Peyer's patch (tissue), 4 donors: Measurements from ENCODE around the gene AMPD3. TPM values are rescaled to one million over a fixed set of nuclear protein-coding genes. Genes with fewer than 3 reads are reported as not detected.
"Not testable (repeated sequence)": the region's sequence is repeated elsewhere in the genome, so short reads cannot be mapped to it uniquely, and the experiment has no call there.

ENCODE experiments used
- DNase-seq, 3 donors: peaks; one replicate each; pipeline ENCODE4 v3.0.0-alpha.2; 2017 to 2019
- H3K27ac ChIP-seq, 4 donors: fragments of 200-600 bp; sonication (generic); one replicate each; pipeline ENCODE4 v1.5.1; 2016 to 2019
- H3K27me3 ChIP-seq, 2 donors: fragments of 200-600 bp; sonication (generic); one replicate each; pipeline ENCODE4 v1.5.1; 2019
- H3K36me3 ChIP-seq, 3 donors: fragments of 200-600 bp; sonication (generic); one replicate each; pipeline ENCODE4 v1.5.1; 2016 to 2019
- H3K4me1 ChIP-seq, 4 donors: fragments of 200-600 bp; sonication (generic); one replicate each; pipeline ENCODE4 v1.5.1; 2016 to 2019
- H3K4me3 ChIP-seq, 4 donors: fragments of 200-600 bp; sonication (generic); 1 replicate in 3 of 4; 2 replicates in 1 of 4; pipeline ENCODE4 v1.5.1; 2016 to 2019; ENCODE audit warnings: mild to moderate bottlenecking in 1 of 4
- H3K9me3 ChIP-seq, 4 donors: fragments of 200-600 bp; sonication (generic); one replicate each; pipeline ENCODE4 v1.5.1; 2016 to 2019; ENCODE audit warnings: mild to moderate bottlenecking in 1 of 4
- CTCF ChIP-seq, 6 experiments: fragments of 450-650 bp in 4 of 6; fragments of 200-600 bp in 2 of 6; sonication (generic) in 1 of 6; IDR thresholded peaks; one replicate each; pipeline ENCODE4 v1.5.1; 2017 to 2019; ENCODE audit warnings: antibody characterized with exemption in 6 of 6, mild to moderate bottlenecking in 3 of 6, moderate library complexity in 1 of 6
- POLR2A ChIP-seq, 2 donors: fragments of 450-650 bp; IDR thresholded peaks; one replicate each; pipeline ENCODE4 v1.5.1; 2017; ENCODE audit warnings: antibody characterized with exemption in 2 of 2, mild to moderate bottlenecking in 2 of 2, moderate library complexity in 2 of 2
- total RNA-seq, 4 donors: library from RNA; depleted of rRNA; stranded (reverse); fragments of >200 nt; gene quantifications; one replicate each; pipeline ENCODE4 v1.1.0, GENCODE V29; 2016

The AMPD3 gene
- total RNA-seq, 4 donors from 2014 or later, result 12.4 to 28.9 (median 17.6) TPM

GRCh38 chr11:10429526-10429925 lies 25.5 kb upstream of the AMPD3 start:
- DNase-seq, result no peak
- H3K4me3 ChIP-seq, result no peak overlapping the region
- no peak for TF ChIP-seq CTCF (IDR thresholded peaks at IDR 0.05)
- TF ChIP-seq POLR2A (IDR thresholded peaks at IDR 0.05), result no peak
- peaks cover 0 to 3% of the 10 kb centered on the region in 2 donors for H3K27me3 ChIP-seq
- H3K36me3 ChIP-seq, result no peaks in the 10 kb centered on the region
- H3K27ac ChIP-seq, result no peak overlapping the region
- H3K4me1 ChIP-seq, result no peaks in the 10 kb centered on the region
- no peaks in the 10 kb centered on the region for H3K9me3 ChIP-seq

- Histone ChIP-seq H3K27me3 (no peaks in the 10 kb centered on the region), H3K4me3 (no peak overlapping the region), H3K4me1 (no peaks in the 10 kb centered on the region), H3K9me3 (no peaks in the 10 kb centered on the region), H3K27ac (no peak overlapping the region), H3K36me3 (no peaks in the 10 kb centered on the region)
- no peak for TF ChIP-seq CTCF (IDR thresholded peaks at IDR 0.05)
- TF ChIP-seq POLR2A (IDR thresholded peaks at IDR 0.05), result no peak
- no peak for DNase-seq
Measured at GRCh38 chr11:10432493-10432892, 22.6 kb upstream of the AMPD3 start.

- Histone ChIP-seq H3K27ac (no peak overlapping the region), H3K9me3 (no peaks in the 10 kb centered on the region), H3K4me3 (no peak overlapping the region), H3K27me3 (no peaks in the 10 kb centered on the region), H3K36me3 (no peaks in the 10 kb centered on the region), H3K4me1 (no peaks in the 10 kb centered on the region)
- TF ChIP-seq CTCF (IDR thresholded peaks at IDR 0.05) (no peak), POLR2A (IDR thresholded peaks at IDR 0.05) (no peak)
- no peak for DNase-seq
Measured at GRCh38 chr11:10432971-10433370, 22.1 kb upstream of the AMPD3 start.

GRCh38 chr11:10436224-10436623 lies 18.8 kb upstream of the AMPD3 start:
- H3K27me3 ChIP-seq, result no peaks in the 10 kb centered on the region
- no peak overlapping the region for H3K27ac ChIP-seq
- TF ChIP-seq CTCF (IDR thresholded peaks at IDR 0.05) (no peak), POLR2A (IDR thresholded peaks at IDR 0.05) (no peak)
- no peak overlapping the region for H3K4me3 ChIP-seq
- no peaks in the 10 kb centered on the region for H3K4me1 ChIP-seq
- H3K9me3 ChIP-seq, result no peaks in the 10 kb centered on the region
- H3K36me3 ChIP-seq, result no peaks in the 10 kb centered on the region
- no peak for DNase-seq

GRCh38 chr11:10436683-10437082 lies 18.4 kb upstream of the AMPD3 start:
- not testable (repeated sequence) for H3K4me1 ChIP-seq, H3K9me3 ChIP-seq, DNase-seq, H3K4me3 ChIP-seq, H3K27ac ChIP-seq, H3K36me3 ChIP-seq, H3K27me3 ChIP-seq

- no peak for DNase-seq
Measured at GRCh38 chr11:10438458-10438857, 16.6 kb upstream of the AMPD3 start.

More at GRCh38 chr11:10438458-10438857, 16.6 kb upstream of the AMPD3 start:
- Histone ChIP-seq H3K9me3 (no peaks in the 10 kb centered on the region), H3K4me3 (no peak overlapping the region), H3K4me1 (peaks cover 0 to 5% (median 0%) of the 10 kb centered on the region in 4 donors), H3K27me3 (no peaks in the 10 kb centered on the region), H3K36me3 (no peaks in the 10 kb centered on the region), H3K27ac (no peak overlapping the region)
- TF ChIP-seq CTCF (IDR thresholded peaks at IDR 0.05) (no peak), POLR2A (IDR thresholded peaks at IDR 0.05) (no peak)
